ENCODE results near the gene COG6. TPM values are rescaled to one million over a fixed set of nuclear protein-coding genes. Genes with fewer than 3 reads are reported as not detected.

The COG6 gene
- total RNA-seq, 4 donors from 2014 or later: 15.1 to 24.0 (median 17.0) TPM

DNA sequence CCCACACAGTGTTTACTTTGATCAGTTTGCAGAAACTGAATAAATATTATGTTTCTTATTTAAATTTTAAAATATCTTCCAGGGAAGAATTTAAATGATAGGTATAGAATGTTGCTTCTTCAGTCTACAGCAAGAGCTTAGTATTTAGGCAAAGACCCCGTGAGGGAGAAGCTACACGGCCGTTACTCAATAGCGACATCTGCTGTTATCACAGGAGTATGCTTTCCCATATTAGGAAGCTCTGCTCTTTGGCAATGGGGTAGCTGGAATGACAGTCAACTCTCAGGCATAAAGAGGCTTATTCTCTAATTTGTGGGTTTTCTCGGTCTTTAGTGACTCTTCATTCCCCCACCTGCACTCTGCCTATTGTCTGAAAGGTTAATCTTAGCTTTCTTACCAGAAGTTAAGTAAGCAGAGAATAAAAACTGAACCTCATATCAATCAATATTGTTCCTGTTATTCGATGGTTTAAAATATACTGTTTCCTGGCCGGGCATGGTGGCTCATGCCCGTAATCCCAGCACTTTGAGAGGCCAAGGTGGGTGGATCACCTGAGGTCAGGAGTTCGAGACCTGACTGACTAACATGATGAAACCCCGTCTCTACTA, 39.3 kb upstream of the COG6 start:
- H3K27me3 ChIP-seq: no peaks in the 10 kb centered on the region
- 35 to 41% methylated on average over 10 of the region's 10 CpGs for WGBS, 2 donors
- H3K4me3 ChIP-seq: no peak overlapping the region
- H3K9me3 ChIP-seq: no peaks in the 10 kb centered on the region
- TF ChIP-seq, protein P1, sequence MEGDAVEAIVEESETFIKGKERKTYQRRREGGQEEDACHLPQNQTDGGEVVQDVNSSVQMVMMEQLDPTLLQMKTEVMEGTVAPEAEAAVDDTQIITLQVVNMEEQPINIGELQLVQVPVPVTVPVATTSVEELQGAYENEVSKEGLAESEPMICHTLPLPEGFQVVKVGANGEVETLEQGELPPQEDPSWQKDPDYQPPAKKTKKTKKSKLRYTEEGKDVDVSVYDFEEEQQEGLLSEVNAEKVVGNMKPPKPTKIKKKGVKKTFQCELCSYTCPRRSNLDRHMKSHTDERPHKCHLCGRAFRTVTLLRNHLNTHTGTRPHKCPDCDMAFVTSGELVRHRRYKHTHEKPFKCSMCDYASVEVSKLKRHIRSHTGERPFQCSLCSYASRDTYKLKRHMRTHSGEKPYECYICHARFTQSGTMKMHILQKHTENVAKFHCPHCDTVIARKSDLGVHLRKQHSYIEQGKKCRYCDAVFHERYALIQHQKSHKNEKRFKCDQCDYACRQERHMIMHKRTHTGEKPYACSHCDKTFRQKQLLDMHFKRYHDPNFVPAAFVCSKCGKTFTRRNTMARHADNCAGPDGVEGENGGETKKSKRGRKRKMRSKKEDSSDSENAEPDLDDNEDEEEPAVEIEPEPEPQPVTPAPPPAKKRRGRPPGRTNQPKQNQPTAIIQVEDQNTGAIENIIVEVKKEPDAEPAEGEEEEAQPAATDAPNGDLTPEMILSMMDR (IDR thresholded peaks at IDR 0.05): peak; percentile 70 to 90 (median 81)
- TF ChIP-seq POLR2A (IDR thresholded peaks at IDR 0.05): no peak
- no peaks in the 10 kb centered on the region for H3K36me3 ChIP-seq
- peak in 1 of 2 donors; percentile 53 for DNase-seq (ENCODE audit: low spot score in 2 of 2)
- no peak overlapping the region for H3K27ac ChIP-seq
- H3K4me1 ChIP-seq: peaks cover 0 to 6% (median 0%) of the 10 kb centered on the region in 4 donors

DNA sequence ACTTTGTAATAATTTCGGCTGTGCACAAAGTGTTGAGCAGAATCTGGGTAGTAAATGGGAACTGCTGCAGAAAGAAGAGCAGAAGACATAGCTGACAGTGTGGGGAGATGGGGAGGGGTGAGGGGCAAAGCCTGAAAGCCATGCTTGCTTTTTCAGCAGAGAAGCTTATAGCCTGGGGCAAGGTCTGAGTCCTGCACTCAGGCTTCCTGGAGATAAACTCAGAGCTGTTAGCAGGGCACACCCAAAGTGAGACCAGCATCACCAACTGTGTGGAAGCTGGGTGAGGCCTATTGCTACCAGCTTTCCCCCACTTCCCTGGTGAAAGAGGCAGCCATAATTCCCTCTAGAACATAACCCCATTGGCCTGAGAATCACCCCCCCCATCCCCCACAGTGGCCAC, 36.9 kb upstream of the COG6 start:
- WGBS, 2 donors: 25 to 38% methylated on average over 1 of the region's 1 CpG
- TF ChIP-seq POLR2A (IDR thresholded peaks at IDR 0.05) (no peak), EP300 (IDR thresholded peaks at IDR 0.05) (no peak)
- TF ChIP-seq, protein P1 (IDR thresholded peaks at IDR 0.05): no peak
- H3K4me1 ChIP-seq: no peaks in the 10 kb centered on the region

DNA sequence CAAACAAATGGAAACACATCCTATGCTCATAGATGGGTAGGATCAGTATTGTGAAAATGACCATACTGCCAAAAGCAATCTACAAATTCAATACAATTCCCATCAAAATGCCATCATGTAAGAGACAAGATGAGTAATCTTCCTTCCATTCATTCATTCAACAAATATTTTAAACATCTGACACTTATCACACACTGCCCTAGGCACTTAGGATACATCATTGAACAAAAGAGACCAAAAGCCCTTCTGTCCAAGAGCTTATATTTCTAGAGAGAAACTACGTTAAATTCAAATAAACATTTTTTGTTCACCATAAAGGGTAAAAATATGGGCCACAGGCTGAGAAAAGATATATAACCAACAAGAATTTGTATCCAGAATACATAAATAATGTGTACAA, 32.0 kb upstream of the COG6 start:
- H3K36me3 ChIP-seq: no peaks in the 10 kb centered on the region
- H3K27me3 ChIP-seq: no peaks in the 10 kb centered on the region
- 69 to 73% methylated on average over 1 of the region's 1 CpG for WGBS, 2 donors
- H3K4me3 ChIP-seq: no peak overlapping the region
- DNase-seq (ENCODE audit: low spot score in 2 of 2): no peak
- TF ChIP-seq EP300 (IDR thresholded peaks at IDR 0.05) (no peak), POLR2A (IDR thresholded peaks at IDR 0.05) (no peak)
- TF ChIP-seq, protein P1 (IDR thresholded peaks at IDR 0.05): no peak
- H3K4me1 ChIP-seq: no peaks in the 10 kb centered on the region
- H3K9me3 ChIP-seq: no peaks in the 10 kb centered on the region
- no peak overlapping the region for H3K27ac ChIP-seq

More for the DNA sequence above, 36.9 kb upstream of the COG6 start:
- DNase-seq (ENCODE audit: low spot score in 2 of 2): no peak
- H3K27ac ChIP-seq: no peak overlapping the region
- H3K9me3 ChIP-seq: no peaks in the 10 kb centered on the region
- H3K27me3 ChIP-seq: no peaks in the 10 kb centered on the region
- no peaks in the 10 kb centered on the region for H3K36me3 ChIP-seq
- H3K4me3 ChIP-seq: no peak overlapping the region

DNA sequence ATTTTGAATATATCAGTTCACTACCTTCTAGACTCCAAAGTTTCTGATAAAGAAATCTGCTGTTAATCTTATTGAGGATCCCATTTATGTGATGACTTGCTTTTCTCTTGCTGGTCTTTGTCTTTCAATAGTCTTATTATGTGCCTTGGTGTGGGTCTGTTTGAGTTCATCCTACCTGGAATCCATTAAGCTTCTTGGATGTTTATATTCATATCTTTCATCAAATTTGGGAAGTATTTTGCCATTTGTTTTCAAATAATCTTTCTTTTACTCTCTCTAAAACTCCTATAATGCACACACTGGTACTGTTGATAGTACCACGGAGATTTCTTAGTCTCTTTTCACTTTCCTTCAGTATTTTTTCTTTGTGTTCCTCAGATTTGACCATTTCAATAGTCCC, 24.2 kb upstream of the COG6 start:
- H3K9me3 ChIP-seq: peaks cover 0 to 21% (median 4%) of the 10 kb centered on the region in 4 donors
- H3K4me1 ChIP-seq: no peaks in the 10 kb centered on the region
- WGBS, 2 donors: 88 to 93% methylated on average over 1 of the region's 1 CpG
- no peaks in the 10 kb centered on the region for H3K36me3 ChIP-seq
- no peak for TF ChIP-seq POLR2A (IDR thresholded peaks at IDR 0.05)
- no peak for TF ChIP-seq EP300 (IDR thresholded peaks at IDR 0.05)
- TF ChIP-seq, protein P1 (IDR thresholded peaks at IDR 0.05): no peak
- H3K27me3 ChIP-seq: no peaks in the 10 kb centered on the region
- no peak overlapping the region for H3K27ac ChIP-seq
- DNase-seq (ENCODE audit: low spot score in 2 of 2): no peak
- no peak overlapping the region for H3K4me3 ChIP-seq

DNA sequence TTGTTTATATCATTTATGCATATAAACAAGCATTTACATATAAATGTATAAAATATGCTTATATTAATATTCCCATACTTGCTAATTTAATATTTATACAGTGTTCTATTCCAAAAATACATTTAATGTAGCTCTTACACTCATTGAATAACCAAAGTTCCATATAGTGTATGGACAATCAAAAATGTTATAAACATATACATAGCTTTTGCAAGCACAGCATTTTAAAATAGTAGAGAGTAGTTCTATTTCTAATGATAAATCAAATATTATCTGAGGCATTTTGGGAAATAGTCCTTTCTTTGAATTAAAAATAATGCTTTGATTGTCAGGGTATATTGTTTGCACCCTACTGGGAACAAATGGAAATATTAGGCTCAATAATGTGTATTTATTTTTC, 22.5 kb upstream of the COG6 start:
- TF ChIP-seq, protein P1 (IDR thresholded peaks at IDR 0.05): no peak
- no peak for TF ChIP-seq EP300 (IDR thresholded peaks at IDR 0.05)
- no peak for TF ChIP-seq POLR2A (IDR thresholded peaks at IDR 0.05)
- peaks cover 0 to 21% (median 4%) of the 10 kb centered on the region in 4 donors for H3K9me3 ChIP-seq

More for the DNA sequence above, 22.5 kb upstream of the COG6 start:
- Histone ChIP-seq H3K36me3 (no peaks in the 10 kb centered on the region), H3K27ac (no peak overlapping the region), H3K4me3 (no peak overlapping the region), H3K27me3 (no peaks in the 10 kb centered on the region), H3K4me1 (no peaks in the 10 kb centered on the region)
- DNase-seq (ENCODE audit: low spot score in 2 of 2): no peak

Measured in tibial nerve (tissue), 4 donors.